Left renal pelvis (tissue), 4 donors: Measurements from ENCODE around the gene TRIP12. TPM values are rescaled to one million over a fixed set of nuclear protein-coding genes. Genes with fewer than 3 reads are reported as not detected.
A peak's percentile ranks its signal among the peaks of the same experiment; 100 is the strongest.
"Not testable (repeated sequence)": the region's sequence is repeated elsewhere in the genome, so short reads cannot be mapped to it uniquely, and the experiment has no call there.

Source experiments
- DNase-seq, 4 donors: peaks; one replicate each; pipeline ENCODE4 v3.0.0-alpha.2; 2013; ENCODE audit warnings: low read depth in 4 of 4, low spot score in 3 of 4
- polyA plus RNA-seq, 4 donors: library from polyadenylated mRNA; unstranded; fragments of 120-200 nt; gene quantifications; one replicate each; pipeline ENCODE4 v1.2.1, GENCODE V29; 2013; ENCODE audit not compliant: insufficient read length in 4 of 4

TRIP12 gene
- polyA plus RNA-seq, 4 donors = 133 to 204 (median 193) TPM

DNA sequence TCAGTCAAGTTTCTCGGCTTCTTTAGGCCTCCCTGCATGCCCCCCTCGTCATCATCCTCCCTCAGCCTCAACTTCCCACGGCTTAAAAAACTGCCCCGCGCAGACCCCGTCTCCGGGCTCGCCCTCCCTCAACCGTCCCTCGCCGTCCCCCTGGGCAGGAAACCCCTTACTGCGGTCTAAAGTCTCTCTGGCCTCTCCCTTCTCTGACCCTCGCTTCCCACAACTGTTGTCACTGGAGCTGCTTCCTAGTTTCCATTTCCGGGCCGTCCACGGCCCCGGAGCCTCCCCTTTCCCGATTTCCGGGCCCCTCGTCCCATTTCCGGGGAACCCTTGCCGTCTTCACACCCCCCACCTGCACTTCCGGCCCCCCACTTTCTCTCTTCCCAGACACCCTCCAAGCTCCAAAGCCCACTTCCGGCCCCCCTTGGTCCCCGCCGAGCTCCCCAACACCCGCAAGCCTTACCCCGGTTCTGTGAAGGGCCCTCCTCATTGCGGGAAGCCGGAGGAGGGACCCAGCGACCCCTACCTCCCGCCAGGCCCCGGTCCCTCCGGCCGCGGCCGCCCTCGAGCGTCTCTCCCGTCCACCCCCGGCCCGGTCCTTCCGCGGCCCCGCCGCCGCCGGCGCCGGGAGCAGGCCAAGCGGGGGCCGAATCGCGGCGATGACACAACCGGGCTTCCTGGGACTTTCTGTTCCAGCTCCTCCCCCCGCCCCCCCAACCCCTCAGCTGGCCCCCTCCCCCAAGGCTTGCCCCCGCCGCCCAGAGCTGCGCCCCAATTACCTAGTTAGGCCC, 513 bp downstream of the TRIP12 start:
- DNase-seq = peak in 2 of 4 donors; percentile 47 to 48

DNA sequence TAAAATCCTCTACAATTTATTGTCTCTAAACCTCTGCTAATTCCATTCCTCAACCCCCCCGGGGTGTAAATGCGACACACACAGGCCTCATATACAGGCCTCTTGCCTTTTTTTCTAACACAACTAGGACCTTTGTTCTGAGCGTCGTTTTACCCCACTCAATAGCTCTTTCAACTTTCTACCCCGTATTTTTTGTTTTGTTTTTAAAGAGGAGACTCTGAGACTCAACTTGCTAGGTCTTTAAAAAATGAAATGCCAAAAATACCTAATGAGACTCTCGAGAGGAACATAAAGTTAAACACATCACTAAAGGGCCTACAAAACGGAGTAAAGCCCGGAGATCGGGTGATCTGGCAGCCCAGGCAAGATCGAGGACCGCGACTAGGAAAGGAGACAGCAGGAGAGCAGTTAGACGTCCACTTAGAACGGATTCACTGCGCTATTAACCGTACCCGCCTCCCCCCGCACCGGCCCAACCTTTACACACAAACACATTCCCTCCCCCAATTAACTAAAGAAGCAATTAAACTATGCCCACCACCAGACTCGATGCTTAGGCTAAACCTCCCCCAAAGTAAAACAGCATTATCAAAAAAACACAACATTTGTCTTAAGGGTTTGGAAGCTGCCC, 1.7 kb downstream of the TRIP12 start:
- no peak for DNase-seq

DNA sequence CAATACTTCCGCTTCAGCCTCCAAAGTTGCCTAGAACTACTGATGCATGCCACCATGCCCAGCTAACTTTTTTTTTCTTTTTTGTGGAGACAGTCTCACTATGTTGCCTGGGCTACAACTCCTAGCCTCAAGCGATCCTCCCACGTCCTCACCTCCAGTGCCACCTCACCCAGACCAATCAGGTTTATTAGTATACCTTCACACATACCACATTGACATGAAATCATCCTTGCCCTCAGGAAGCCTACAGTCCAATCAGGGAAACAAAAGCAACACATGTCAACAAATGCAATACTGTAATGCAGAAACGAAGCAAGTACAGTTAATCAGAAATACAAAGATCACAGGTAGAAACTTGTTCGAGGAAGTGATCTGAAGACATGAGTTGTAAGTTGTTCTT, 4.0 kb downstream of the TRIP12 start:
- DNase-seq = no peak

DNA sequence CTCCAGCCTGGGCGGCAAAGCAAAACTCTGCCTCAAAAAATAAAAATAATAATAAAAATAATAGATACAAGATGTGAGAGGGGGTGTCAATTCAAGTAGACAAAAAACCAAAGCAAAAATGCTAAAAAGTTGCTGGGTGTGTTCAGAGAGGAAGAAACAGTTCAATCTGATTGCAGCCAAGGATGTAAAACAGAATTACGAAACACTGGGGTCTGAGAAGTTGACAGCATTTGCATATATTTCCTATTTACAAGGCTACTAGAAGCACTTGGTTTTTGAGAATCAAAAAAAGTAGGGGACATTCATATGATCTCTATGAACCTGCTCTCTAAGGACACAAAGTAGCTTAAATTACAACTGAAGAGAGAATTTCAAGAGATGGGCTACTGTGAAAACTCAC, 7.6 kb downstream of the TRIP12 start:
- DNase-seq = no peak

DNA sequence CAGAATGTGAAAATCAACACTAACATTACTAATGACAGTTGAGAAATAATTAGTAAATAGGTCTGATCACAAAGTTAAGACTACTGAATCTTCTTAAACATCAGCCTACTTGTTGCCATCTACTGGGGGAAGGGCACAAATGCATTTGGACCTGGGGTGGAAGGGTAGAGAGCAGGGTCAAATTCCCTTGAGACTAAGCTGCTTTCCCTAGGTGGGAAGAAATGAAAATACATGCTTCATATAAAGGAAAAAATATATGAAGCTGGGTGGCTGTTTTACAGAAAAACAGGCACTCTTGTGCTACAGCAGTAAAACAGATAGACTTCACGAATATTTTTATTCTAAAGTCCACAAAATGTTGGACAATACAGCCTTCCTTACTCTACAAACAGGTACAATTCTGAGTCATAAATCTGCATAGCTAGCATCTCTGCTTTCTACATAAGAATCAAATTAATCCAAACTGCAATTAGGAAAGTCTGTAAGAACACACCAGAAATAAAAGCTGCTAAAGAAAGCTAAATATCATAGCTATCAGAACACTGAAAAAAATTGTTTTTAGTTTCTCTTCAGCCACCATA, 10.9 kb downstream of the TRIP12 start:
- DNase-seq = no peak

DNA sequence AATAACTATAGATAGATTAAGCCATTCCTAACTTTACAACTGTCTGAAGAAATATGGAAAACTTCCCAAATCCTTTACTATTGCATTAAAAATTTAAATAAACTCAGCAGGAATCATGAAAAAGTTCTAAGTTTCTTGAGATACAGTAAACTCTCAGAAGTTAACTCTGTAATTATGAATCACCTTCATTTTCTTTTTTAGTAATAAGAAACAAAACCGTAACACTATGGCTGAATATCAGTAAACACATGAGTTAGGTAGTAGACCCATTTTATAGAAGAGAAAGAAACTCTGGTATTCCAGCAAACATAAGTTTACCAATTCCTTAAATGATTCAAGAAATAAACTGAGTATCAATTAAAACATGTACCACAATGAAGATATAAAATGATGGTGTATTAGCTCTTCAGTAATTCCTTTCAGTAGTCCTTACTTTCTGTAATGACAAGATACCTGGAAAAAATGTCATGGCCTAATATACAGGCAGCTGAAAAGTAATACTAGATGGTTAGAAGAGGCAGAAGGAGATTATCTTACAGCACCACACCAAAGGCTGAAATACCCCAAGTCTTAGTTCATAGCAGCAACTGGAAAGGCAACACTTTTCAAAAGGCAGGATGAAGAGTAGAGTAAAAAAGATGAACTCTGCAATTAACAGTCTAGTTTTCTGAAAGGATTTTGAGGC, 11.5 kb downstream of the TRIP12 start:
- DNase-seq = no peak

DNA sequence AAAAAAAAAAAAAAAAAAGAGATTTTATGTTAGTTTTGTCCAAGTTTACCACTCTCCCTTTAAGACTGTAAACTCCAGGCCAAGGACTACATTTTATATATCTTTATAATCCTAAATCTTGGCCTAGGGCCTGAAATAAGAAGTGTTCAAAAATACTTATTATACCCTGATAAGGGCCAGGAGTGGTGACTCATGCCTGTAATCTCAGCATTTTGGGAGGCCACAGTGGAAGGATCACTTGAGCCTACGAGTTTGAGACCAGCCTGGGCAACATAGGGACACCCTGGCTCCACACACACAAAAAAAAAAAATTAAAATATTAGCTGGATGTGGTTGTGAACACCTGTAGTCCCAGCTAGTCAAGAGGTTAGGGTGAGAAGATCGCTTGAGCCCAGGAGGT, 12.7 kb downstream of the TRIP12 start:
- no peak for DNase-seq

DNA sequence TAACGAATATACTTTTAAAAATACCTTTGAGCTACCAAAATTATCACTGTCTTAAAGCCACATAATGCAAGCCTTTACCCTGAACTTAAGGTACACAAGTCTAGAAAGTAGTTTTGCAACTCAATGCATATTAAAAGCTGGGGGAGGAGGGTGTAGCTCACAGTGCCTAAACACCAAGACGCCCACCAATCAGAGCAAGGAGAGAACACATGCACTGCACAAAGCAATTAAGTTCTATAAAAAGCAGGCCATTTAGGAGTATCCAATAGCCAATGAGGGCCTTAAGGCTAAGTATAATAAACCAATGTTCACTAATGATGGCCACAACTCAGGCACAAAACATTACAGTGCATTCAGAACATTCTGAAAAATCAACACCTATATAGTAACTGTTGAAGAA, 16.2 kb downstream of the TRIP12 start:
- DNase-seq = no peak

DNA sequence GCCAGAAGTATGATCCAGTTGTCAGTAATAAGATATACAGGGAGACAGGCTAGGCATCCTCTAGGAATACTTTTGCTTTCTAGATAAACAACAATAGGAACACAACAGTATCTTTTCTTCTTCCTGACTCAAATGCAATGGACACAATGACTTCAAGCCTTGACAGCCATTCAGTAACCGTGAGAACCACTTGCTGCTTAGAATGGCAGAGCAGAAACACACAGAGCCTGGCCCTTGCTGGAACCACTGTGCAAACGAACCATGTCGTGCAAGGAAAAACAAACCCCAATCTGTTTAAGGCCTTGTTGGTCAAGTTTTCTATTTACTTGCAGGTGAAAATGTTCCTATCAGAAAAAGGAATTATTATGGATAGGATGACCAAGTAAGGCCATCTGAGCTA, 18.8 kb downstream of the TRIP12 start:
- DNase-seq = no peak

DNA sequence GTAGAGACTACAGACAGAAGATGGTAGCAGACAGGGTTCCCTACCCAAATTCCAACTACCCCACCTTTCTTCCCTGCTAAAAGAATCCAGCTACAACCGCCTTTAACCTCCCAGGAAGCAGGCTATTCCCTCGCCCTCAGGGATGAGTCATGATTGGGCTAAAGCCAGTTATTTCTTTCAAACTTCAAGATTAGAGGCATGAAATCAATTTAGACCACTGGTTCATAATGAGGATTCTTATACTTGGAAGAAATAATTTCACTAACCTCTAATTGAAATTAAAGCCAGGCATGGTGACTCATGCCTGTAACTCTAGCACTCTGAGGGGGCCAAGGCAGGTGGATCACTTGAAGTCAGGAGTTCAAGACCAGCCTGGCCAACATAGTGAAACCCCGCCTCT, 20.0 kb downstream of the TRIP12 start:
- no peak for DNase-seq

DNA sequence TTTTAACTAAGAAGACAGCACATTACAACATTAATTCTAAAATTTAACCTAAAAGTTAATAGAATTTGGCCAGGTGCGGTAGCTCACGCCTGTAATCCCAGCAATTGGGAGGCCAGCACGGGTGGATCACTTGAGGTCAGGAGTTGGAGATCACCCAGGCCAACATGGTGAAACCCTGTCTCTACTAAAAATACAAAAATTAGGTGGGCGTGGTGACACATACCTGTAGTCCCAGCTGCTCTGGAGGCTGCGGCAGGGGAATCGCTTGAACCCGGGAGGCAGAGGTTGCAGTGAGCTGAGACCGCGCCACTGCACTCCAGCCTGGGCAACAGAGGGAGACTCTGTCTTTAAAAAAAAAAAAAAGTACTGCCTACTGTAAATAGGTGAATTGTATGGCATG, 21.3 kb downstream of the TRIP12 start:
- DNase-seq = not testable (repeated sequence)

DNA sequence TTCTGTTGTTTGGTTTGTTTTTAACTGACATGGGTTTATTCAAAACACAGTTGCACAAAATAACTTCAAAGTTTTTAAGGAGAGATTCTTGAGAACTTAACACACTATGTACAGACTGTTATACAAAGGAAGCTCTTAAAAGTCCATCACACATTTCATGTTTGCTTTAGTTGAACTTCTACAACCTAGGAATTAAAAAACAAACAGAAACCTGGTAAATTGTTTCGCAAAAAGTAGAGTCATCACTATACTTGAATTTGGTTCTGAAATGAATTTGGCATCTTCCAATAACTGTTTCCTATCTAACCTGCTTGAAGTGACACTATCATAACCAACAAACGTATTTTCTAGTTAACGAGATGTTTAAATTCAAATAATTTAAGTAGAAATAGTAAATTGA, 21.8 kb downstream of the TRIP12 start:
- DNase-seq = no peak

DNA sequence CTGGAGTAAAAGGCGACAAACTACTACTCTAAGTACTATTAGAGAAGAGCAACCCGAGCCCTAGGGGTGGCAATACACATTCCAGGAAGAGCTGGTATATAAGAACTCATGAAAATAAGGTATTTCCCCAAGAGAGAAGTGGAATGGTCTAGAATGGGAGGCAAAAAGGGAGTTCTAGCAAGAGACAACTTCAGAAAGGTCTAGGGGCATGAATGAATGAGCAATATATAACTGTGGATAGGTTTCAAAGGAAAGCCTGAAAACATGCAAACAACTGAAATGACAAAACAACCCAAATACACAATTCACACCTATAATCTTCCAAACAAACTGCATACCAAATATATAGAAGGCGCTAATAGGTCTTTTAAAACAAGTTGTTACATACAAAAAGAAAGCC, 22.2 kb downstream of the TRIP12 start:
- no peak for DNase-seq

DNA sequence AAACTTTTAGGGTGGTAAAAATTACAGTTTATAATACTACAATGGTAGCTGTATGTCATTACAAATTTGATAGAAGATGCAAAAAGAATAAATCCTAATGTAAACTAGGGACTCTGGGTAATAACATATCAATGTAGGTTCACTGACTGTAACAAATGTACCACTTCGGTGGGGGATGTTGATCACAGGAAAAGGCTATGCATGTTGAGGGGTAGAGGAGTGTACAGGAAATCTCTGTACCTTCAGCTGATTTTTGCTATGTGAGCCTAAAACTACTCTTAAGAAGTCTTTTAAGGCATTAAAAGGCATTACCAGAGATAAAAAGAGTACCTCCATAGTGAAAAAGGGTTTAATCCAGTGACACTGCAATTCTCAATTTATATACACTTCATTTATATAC, 25.0 kb downstream of the TRIP12 start:
- DNase-seq = no peak

DNA sequence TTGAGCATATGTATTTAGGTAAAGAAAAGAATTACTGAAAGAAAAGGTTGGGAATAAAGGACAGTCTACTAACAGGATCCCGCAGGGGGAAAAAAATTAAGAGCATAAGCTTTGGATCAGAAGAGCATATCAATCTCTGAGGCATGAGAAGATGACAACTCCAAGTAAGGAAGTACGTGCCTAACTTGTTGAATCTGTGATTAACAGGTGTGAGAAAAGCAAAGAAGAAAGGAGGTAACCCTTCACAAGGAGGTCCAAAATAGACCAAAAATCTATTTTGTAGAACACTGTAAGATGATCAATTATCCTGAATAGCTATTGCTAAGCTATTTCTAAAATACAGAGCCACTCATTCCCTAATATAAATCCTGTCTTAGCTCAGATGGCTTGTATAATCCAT, 32.8 kb downstream of the TRIP12 start:
- DNase-seq = no peak

DNA sequence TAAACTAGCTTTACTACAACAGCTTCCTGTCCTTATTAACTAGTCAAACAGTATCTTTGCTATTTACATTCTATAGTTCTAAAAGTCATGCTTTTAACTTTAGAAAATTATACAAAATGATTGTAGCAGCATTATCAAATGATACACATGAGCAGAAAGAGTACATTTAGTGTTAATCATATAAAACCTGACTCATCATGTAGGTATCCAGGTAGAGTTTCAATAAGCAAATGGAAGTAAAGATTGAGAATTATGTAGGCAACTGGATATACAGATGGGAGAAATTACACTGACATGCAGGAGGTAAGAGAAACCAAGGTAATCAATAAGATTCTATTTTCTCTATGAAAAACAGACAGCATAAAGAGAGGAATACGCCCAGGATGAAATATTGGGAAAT, 33.8 kb downstream of the TRIP12 start:
- DNase-seq = no peak

DNA sequence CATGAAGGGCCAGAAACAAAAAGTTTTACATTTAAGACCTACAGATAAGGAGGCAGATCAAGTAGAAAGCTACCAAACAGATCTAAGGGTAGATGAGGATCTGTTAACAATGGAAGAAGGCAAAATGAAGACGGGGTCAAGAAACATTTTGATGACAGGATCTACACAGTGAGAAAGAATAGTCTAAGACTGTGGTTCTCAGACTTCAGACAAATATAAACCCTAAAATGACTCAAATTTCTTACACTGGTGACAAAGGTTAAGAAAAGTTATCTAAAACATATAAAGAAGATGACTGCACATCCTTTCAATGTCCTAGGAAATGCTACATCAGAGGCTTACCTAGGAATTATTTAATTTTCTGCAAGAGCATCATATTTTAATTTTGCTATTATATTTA, 34.4 kb downstream of the TRIP12 start:
- DNase-seq = no peak

DNA sequence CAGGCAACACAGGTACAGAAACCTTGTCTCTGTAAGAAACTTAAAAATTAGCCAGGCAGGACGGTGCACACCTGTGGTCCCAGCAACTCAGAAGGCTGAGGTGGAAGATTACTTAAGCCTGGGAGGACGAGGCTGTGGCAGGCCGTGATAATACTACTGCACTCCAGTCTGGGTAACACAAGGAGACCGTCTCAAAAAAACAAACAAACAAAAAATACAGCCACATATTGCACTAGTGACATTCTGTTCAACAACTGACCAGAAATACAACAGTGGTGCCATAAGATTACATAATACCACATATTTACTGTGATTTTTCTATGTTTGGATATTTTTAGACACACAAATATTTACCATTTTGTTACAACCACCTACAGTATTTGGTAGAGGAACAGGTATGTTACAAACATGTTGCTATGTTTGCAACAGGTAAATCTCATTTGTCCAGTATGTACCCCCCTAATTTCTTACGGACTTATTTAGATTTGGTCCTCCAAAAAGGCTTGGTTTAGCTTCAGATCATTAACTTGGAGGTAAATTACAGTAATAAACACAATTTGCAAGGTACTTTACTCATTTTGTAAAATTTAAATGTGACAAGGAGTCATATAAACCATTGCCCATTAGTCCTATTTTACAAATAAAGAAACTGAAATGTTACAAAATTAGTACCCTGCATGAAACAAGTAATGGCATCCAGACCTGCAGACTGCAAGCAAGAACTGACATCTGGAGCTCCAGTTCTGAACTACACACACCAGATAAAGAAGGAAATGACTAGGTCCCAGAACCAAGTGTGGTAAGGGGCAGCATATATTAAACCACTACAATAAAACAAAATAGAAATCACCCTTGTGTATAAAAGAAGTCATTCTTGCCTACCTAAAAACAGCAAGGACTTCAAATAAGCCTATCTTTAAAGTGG, 36.8 kb downstream of the TRIP12 start:
- DNase-seq = no peak

DNA sequence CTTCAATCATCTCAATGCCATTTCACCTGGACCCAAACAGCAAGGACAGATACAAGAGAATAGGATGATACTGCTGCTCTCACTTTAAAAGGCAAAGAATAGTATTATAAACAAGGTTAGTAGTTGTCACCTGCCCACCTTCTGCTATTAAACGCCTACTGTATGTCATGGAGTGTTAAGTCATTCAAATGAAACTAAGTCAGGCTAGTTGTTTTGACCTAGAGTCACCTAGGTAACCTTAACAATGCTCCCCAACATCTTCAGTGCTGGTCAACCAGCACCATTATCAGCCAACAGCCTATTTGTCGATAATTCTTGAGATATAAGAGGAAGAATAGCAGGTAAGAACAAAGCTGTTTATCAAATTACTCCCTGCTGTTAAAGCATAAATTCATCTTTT, 39.2 kb downstream of the TRIP12 start:
- DNase-seq = no peak

DNA sequence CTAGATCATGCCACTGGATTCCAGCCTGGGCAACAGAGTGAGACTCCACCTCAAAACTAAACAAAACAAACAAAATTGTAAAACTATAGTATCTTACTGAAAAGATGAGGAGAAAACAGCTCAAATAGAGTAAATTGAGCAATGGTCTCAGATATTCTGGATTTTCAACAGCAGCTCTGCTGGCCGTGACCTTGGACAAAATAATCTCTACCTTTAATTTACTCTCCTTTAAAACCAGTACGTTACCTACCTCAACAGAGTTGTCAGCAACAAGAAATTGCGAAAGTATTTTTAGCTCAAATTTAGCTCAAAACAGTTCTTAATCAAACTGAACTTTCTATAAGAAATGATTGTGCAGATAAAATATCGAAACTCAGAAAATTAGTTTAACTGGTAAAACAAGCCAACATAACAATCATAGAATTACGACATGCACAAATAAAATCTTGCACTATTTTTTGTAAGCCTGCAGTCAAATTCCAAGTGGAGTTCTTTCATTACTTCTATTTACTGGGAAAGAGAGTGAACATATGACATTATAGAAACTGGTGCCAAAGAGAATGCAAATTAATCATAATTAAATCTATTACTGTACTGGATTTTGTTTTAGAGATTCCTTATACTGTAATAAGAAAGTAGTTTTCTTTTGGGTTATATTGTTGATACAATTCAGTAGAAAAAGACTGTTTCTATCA, 40.8 kb downstream of the TRIP12 start:
- no peak for DNase-seq
